Activated CD4-positive, alpha-beta T cell treated with anti-CD3 and anti-CD28 coated beads, Interleukin-2, Interleukin-4, amounts not matched to agents 100 ng/mL and 50 ng/mL, durations not matched to agents 16 hours and 8 hours (primary cell): ENCODE measurements around the gene OR1D5.
"Not testable (repeated sequence)": the region's sequence is repeated elsewhere in the genome, so short reads cannot be mapped to it uniquely, and the experiment has no call there.

Experiments used
- DNase-seq: peaks from one replicate; pipeline ENCODE4 v3.0.0-alpha.2; 2020; ENCODE audit warnings: low spot score

OR1D5 gene, protein sequence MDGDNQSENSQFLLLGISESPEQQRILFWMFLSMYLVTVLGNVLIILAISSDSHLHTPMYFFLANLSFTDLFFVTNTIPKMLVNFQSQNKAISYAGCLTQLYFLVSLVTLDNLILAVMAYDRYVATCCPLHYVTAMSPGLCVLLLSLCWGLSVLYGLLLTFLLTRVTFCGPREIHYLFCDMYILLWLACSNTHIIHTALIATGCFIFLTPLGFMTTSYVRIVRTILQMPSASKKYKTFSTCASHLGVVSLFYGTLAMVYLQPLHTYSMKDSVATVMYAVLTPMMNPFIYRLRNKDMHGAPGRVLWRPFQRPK

DNA sequence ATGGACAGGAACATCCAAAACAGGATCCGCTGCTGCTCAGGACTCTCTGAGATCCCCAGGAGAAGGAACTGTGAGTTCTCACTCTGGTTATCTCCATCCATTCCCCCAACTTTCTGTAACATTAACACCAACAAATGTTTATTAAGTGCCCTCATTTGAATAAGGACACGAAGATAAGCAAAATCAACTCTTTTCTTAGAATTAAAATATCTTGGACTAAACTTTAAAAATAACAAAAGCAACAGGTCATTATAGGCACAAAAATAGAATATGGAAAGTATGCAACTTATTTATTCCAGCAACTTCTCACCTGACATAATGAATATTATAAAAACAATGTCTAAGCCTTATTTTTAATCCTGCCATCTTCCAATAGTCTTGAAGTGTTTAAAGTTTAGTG lies at the start of gene OR1D5:
OR1D5 (minus strand) TSS at position 101 of the 400 bp plus-strand sequence; CDS start at position 101, 0 bp downstream.
- DNase-seq: not testable (repeated sequence)

DNA sequence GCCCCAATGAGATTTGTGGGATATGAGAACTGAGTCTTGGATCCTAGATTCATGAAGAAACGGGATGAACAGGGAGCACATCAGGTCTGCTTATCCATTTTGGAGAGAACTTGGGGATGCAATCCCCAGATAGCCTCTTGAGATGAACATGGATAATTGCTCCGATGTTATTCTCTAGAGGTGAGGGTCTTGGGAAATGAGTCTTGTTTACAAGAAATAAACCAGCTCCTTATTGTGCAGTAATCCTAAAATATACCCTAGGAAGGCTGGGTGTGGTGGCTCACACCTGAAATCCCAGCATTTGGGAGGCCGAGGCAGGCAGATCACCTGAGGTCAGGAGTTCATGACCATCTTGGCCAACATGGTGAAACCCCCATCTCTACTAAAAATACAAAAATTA lies 40.9 kb upstream of the OR1D5 start, which contains the start of gene OR1D2:
OR1D2 (minus strand) TSS at position 101 of the 400 bp plus-strand sequence. CDS start 11,426 bp downstream, outside the sequence.
- DNase-seq: no peak

DNA sequence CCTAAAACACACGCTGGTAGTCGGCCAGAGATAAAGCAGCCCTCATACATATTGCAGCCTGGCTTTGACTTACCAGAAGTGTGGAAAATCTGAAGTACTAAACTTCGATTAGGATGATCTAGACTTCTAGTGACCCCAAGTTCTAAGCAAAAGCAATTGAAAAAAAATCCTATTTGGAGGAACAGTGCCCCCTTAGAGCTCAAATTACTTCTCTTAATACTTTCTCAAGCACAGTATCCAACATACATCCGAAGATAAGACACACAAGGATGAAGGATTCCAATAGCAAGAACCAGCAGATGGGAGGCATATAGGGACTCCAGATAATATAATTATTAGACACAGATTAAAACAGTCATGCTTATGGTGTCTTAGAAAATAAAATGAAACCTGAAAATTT lies 10.4 kb upstream of the OR1D5 start:
- DNase-seq: not testable (repeated sequence)

DNA sequence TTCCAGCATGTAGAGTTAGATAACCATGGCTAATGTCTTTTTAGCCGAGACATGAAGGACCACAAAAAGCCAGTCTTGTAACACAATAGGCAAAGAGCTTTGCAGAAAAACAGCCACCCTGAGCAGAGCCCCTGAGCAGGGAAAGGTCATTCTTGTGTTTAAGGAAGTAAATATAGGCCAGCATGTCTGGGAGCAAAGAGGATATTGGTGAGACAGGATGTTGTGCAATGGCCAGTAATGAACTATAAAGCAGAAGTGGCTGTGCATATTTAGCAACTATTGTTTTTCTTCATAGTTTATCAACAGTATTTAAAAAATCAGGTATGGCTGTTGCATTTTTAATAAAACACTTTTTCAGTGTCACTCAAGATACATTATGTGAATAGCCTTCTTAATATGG lies 1.8 kb upstream of the OR1D5 start:
- DNase-seq: not testable (repeated sequence)

DNA sequence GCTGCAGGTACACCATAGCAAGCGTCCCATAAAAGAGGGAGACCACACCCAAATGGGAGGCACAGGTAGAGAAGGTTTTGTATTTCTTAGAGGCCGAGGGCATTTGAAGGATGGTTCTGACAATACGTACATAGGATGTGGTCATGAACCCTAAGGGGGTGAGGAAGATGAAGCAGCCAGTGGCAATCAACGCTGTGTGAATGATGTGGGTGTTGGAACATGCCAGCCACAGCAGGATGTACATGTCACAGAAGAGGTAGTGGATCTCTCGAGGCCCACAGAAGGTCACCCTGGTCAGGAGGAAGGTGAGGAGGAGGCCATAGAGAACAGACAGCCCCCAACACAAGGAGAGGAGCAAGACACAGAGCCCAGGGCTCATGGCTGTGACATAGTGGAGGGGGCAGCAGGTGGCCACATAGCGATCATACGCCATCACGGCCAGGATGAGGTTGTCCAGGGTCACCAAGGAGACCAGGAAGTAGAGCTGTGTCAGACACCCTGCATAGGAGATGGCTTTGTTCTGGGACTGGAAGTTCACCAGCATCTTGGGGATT lies 506 bp downstream of the OR1D5 start:
- DNase-seq: not testable (repeated sequence)

DNA sequence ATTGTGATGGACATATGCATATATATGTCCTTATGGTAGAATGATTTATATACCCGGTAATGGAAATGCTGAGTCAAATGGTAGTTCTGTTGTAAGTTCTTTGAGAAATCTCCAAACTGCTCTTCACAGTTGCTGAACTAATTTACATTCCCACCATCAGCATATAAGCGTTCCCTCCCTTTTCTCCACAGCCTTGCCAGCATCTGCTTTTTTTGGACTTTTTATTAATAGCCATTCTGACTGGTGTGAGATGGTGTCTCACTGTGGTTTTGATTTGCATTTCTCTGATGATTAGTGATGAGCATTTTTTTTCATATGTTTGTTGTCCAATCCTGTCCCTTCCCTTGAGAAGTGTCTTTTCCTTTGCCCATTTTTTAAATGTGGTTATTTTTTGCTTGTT lies 8.5 kb downstream of the OR1D5 start:
- DNase-seq: not testable (repeated sequence)

DNA sequence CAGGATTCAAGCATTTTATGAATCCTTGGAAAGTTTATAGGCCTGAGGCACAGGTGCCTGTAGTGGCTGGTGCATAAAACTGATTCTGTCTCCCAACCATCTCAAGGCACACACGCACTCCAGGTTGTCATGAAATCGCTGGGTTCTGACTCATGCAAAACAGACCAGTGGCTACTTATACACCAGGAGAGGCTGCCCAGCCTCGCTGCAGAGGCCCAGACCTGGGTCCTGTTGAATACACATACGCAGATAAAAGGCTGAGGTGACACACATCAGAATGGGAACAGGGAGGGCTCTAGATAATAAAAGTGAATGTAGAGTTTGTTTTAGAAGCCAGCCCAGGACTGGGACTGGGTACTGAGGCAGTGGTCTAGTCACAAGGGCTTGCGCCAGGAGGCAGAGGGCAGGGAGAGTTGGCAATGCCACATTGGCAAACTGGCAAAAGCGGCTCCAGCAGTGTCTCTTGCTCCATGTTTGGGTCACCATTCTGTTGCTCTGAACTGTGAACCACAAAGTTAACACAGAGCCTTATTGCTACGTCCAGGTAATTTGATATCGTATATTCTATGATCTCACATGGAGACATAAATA lies 13.6 kb downstream of the OR1D5 start:
- DNase-seq: no peak

DNA sequence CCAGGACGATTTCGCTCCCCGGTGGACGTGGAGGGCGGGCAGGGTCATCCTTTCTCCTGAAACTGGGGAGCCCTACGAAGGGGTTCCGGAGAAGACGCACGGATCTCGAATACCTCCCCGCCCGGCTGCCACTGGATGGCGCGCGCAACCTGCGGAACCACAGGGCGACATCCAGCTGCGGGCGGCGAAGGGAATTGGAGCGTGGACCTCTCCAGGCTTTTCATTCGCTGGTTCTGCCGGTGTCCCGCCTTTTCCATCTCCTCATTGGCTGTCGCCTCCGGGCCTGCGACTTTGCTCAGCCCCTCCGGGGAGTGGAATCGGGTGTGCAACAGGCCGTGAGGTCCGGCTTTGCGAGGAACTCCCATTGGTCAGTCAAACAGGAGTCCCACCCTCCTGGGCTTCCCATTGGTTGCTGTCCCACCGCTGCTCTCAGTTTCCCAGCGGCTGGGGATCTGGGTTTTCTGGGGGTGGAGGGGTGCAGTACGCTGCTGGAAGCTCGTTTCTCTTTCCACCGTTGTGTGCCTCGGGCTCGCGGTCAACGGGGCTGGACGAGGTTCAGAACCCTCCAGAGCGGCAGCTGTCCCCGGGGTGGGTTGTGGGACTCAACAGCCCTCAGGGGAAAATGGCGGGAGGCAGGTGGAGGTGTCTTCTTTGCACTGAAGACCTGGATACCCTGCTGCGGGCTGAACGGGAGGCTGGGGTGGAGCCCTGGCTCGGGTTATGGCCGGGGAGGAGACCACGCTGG lies 14.5 kb downstream of the OR1D5 start:
- peak; percentile 98 for DNase-seq

DNA sequence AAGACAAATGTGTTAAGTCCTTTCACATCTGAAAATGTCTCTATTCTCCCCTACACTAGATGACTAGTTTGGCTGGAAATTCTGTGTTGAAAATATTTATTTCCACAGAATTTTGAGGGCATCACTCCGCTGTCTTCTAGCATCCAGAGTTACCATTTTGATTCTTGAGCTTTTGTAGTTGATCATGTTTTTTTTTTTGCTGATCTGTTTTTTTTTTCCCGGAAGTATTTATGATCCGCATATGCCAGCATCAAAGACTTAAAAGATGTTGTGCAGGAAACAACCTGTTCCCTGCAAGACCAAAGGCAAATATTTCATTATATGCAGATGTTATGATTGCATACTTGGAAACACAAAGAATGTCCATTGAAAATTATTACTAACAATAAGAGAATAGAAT lies 16.7 kb downstream of the OR1D5 start:
- DNase-seq: no peak

DNA sequence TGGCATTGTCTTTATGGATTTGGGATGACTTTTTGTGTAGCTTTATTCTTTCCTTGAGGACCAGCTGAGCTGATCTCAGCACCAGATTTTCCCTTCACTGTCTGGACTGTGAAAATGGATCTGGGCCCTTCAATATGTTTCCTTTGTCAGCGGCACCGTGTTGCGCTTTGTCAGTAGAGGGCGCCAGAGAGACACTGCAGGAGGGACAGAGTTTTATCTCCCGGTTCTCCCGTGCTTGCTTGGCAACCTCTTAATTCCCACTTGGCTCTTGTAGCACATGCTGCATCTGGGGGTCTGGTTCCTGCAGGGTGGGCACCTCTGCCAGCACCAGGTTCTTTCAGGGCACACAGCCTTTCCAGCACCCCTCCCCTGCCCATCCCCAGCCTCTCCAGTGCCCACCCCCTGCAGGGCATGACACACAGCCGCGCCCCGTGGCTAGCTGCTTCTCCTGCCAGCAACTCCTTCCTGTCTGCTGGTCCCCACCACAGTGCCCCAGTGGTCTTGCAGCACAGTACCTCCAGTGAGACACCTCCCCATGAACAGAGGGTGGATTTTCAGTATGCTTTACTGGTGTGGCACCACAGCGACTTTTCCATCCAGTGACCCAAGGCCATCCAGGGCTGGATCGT lies 19.6 kb downstream of the OR1D5 start:
- peak; percentile 42 for DNase-seq

DNA sequence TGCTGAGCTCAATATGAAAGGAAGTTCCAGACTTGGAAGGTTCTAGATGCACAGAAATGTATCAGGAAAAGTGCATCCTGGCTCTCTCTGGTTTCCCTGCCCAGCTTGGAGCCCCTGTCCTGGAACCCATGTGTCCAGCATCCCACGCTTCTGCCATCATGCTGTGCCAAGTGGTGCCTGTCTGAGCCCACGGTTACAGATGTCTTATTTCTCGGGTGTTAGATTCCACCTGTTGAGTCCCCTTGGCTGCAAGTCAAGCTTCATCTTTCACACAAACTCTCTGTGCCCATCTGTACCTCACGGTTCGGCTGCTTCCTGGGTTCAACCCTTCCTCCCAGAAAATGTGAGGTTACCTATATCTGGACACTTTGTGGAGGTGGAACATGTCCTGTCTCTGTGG lies 22.5 kb downstream of the OR1D5 start:
- DNase-seq: no peak

DNA sequence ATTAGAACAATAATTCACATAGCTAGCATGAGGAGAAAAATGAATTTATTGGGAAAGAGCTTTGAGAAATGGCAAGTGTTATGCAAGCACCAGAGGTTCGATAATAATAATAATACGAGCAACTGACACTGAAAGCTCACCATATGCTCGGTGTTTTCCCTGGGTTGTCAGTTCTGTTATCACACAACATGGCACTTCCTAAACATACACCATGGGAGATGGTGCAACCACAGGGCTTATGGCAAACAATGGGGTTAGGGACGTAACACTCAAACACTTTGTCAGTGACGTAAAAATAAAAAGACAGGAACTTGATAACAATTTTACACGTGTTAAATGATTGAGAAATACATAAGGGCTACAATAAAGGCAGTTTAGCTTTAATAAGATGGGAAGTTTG lies 23.7 kb downstream of the OR1D5 start:
- no peak for DNase-seq

DNA sequence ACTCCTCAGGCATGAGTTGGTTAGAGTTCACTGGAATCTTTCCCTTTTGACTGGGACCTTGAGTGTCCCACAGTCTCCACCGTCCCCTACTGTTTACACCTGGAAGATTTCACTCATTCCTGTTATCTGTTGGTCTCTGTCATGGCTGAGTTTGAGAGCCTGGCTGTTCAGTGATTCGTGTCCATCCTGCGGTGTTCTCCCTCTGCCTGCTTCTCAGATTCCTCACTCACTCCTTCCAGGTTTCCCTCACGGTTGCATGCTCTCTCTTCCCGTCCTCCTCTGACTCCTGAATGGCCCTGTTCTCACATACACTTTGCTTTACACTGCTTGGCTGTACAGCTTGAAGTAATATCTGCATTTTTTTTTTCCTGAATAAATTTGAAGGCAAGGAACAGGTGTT lies 24.5 kb downstream of the OR1D5 start:
- DNase-seq: no peak

DNA sequence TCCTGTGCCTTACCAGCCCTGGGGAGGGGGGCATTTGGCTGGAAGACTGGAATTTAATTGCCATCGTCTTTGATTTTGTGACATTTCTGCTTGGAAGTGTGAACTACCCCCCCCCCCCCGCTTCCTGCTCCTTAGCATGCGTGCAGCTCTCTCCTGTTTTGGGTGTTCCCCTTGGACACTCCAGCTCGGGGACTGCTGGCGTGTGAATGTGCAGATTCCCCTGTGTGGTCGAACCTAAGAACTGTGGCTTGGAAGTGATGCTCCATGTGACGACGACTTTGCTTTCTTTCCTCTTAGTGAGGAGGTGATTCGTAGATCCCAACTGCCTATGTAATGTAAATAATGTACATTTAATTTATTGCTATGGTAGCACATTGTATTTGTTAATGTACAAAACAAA lies 26.1 kb downstream of the OR1D5 start:
- no peak for DNase-seq

DNA sequence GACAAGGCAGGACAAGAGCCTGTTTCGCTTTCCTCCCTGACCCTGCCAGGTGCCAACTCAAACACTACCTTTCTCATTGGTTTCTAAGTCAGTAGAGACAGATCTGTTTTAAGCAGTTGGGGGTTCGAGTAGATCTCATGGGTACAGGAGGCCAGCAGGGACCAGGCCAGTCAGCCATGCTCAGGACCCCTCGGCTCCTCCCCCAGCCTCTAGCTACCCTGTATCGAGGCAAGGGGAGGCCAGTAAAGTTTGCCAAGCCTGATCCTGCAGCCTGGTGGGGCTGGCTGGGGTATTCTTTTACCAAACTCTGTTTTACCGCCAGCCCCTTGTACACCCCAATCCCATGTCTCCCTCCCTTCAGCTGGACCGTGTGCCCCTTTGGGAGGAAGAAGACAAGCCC lies 26.6 kb downstream of the OR1D5 start:
- no peak for DNase-seq

DNA sequence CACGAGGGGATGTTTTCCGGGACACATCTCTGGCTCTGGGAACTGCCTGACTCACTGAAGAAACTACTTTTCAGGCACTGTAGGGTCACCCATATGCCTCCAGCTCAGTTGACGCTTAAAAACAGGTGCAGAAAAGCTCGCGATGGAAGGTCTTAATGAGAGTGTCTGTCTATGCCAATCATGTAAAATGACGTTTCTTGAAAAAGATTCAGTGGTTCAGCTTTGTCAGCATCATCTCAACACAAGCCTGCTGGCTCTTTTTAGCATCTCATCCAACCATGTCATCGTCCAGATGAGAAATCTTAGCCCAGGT lies 27.5 kb downstream of the OR1D5 start:
- DNase-seq: no peak

DNA sequence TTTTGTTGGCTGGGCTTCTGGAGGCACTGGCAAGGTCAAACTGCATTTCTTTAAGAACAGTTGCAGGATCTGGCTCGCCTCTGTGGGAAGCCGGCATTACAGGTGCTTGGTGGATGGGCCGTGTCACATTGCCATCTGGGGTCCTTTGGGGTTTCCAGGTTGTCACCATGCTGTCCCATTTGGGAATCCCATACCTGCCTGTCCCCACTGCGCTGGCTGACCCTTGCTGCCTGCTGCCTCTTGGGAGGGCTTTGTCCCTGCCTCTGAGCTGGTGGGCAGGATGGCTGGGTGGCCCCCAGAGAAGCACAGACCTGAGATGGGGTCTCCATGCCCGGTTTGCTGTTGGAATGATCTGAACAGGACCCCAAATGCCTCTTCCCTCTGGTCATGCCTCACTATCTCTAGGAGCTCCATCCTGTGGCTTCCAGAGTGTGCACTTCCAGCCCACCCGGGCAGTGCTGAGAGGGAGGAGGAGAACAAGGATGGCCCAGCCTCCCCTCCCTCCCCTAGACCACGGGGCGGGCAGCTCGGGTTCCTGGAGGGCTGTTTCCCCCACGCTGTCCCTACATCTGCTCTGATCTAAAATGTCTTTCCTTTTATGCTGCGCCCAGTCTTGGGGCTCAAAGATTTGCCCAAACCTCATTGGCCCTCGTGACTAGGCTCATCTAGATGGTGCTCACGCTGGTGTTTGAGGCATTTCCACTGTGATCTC lies 28.0 kb downstream of the OR1D5 start:
- DNase-seq: no peak

DNA sequence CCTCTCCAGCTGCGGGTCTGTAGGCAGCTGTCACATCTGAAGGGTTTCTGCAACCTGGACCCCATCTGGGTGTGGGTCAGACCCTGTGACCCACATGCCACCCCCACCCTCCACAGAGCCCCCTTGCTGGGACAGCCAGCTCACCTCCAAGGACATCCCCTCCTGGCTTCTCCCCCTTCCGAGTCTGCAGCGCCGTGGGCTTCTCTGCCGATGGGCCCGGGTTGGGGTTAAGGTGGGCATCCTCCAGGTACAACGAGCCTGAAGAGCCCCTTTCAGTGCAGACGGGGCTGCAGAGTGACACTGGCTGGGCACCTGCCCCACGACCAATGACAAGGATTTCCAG lies 28.9 kb downstream of the OR1D5 start:
- no peak for DNase-seq

DNA sequence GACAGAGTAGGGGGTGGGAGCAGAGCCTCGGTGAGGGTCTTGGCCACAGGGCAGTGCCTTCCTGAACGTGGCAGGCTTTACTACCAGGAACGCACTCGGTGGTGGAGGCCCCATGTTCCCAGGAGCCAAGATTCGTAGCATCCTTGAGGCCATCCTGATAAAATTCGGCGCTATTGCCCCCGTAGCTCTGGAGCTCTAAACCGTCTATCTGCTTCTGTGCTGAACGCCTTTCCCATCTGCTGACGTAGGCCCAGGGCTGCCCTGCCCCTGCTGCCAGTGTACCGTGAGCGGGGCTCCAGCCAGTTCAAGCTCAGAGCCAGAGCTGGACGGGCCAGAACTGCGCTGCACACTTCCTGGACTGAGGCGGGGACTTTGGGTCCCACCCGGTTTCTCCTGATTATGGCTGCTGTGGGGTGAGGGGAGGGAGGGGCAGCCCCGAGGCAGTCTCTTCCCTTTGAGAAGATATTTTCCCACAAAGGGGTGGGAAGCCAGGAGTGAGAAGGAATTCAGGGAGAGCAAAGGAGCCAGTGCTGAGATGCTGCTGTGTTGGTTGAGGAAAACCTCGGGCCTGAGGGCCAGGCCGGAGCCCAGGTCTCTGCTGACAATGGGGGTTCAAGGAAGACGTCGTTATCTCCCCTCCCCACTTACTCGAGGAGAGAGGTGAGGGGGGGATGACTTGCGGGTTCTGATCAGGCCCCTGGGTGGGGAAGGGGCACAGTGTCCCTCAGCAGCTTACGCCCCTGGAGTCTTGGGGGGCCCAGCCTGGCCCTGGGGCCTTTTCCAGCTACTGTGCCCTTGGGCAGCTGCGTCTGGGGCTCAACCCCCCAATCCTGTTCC lies 29.4 kb downstream of the OR1D5 start:
- no peak for DNase-seq

DNA sequence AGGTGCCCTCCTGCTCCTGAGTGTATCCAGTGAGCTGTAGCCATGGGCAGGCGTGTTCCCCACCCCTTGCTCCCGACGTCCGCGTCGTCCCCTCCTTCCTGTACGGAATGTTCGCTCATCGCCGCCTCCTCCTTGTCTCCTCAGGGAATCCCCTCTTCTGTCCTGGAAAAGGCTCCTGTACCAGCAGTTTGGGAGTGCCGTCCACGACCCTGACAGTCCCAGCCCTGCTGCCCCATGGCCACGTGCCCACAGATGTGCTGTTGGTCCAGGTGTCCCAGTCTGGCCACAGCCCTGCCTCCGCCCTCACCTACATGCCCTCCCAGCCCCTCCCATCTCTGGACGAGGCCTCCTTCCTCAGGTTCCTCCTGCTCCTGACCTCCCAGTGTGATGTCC lies 30.2 kb downstream of the OR1D5 start:
- no peak for DNase-seq
